Activated T-cell treated with anti-CD3 and anti-CD28 coated beads, Interleukin-2, amount 50 U/mL, for 72 hours (primary cell): ENCODE data around the gene ATP2B1. TPM values are rescaled to one million over a fixed set of nuclear protein-coding genes. Genes with fewer than 3 reads are reported as not detected.

ENCODE experiments used
- ATAC-seq, 2 donors: fragments of 150-1000 bp; cut with Tn5 transposase; replicated peaks in 1 of 2; 2 replicates each; pipeline ENCODE4 v1.10.0; 2021; ENCODE audit warnings: moderate library complexity in 2 of 2, mild to moderate bottlenecking in 1 of 2
- DNase-seq, 2 donors: peaks; one replicate each; pipeline ENCODE4 v3.0.0; 2021 to 2022; ENCODE audit warnings: mixed read lengths in 1 of 2
- H3K27ac Mint-ChIP-seq: one replicate; pipeline ENCODE4 v1.8.0; 2022; ENCODE audit warnings: mild to moderate bottlenecking, moderate library complexity, mixed read lengths
- H3K27me3 Mint-ChIP-seq: one replicate; pipeline ENCODE4 v1.8.0; 2022; ENCODE audit warnings: low read depth, mixed read lengths
- H3K36me3 Mint-ChIP-seq, 2 donors: one replicate each; pipeline ENCODE4 v1.8.0; 2022; ENCODE audit warnings: mixed read lengths in 2 of 2, mild to moderate bottlenecking in 1 of 2; ENCODE audit not compliant: insufficient read depth in 2 of 2
- H3K4me1 Mint-ChIP-seq: one replicate; pipeline ENCODE4 v1.8.0; 2022; ENCODE audit warnings: low read depth, mixed read lengths
- H3K4me3 Mint-ChIP-seq, 2 donors: one replicate each; pipeline ENCODE4 v1.8.0; 2022; ENCODE audit warnings: mild to moderate bottlenecking in 2 of 2, mixed read lengths in 2 of 2, moderate library complexity in 2 of 2
- H3K9me3 Mint-ChIP-seq, 2 donors: one replicate each; pipeline ENCODE4 v1.8.0; 2022; ENCODE audit warnings: mixed read lengths in 2 of 2
- total RNA-seq, 2 donors: library from RNA; stranded (reverse); gene quantifications; one replicate each; pipeline ENCODE4 v1.2.3, GENCODE V29; 2022

Gene ATP2B1
- total RNA-seq, 2 donors from 2014 or later, result 19.4 to 25.5 TPM

DNA sequence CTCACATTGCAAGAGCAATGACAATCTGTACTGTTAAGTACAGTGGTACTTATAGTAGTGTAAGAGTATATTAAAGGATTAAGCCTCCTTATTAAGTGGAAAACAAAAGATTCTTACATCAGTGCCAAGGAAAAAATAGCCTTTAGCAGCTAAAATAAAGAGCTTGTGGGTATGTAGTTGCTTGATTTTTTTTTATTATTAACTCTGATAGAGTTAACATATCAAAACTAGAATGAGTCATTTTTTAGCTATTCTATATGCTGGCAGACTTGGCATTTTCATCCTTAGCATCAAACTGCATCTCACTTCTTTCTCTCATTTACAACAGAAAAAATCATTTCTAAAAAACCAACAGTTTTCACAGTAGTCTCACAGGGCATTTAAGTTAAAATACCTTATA lies 86.5 kb downstream of the ATP2B1 start:
- Mint-ChIP-seq H3K4me3 (no peak overlapping the region), H3K27ac (no peak overlapping the region), H3K4me1 (peaks cover 5% of the 10 kb centered on the region), H3K36me3 (peaks cover 1 to 7% of the 10 kb centered on the region in 2 donors), H3K27me3 (no peaks in the 10 kb centered on the region), H3K9me3 (no peaks in the 10 kb centered on the region)
- ATAC-seq, result no peak
- no peak for DNase-seq

DNA sequence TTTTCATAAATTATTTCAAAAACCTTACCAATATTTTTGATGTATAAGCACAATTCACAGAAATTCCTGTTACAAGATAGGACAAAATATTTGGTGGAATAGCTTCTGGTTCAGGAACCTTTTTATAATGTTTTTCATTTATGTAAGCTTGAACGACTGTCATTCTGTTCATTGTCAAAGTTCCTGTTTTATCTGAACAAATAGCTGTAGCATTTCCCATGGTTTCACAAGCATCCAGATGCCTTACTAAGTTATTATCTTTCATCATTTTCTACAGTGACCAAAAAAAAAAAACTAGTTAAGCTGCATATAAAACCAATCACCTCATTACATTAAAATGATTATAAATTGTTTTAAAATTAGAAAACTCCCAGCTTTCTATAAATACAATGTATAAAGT lies 87.1 kb downstream of the ATP2B1 start:
- H3K4me1 Mint-ChIP-seq, result peaks cover 5% of the 10 kb centered on the region
- DNase-seq (no peak), ATAC-seq (no peak)
- H3K4me3 Mint-ChIP-seq, result no peak overlapping the region
- no peak overlapping the region for H3K27ac Mint-ChIP-seq
- no peaks in the 10 kb centered on the region for H3K27me3 Mint-ChIP-seq
- H3K9me3 Mint-ChIP-seq, result no peaks in the 10 kb centered on the region
- H3K36me3 Mint-ChIP-seq, result peaks cover 1 to 7% of the 10 kb centered on the region in 2 donors

DNA sequence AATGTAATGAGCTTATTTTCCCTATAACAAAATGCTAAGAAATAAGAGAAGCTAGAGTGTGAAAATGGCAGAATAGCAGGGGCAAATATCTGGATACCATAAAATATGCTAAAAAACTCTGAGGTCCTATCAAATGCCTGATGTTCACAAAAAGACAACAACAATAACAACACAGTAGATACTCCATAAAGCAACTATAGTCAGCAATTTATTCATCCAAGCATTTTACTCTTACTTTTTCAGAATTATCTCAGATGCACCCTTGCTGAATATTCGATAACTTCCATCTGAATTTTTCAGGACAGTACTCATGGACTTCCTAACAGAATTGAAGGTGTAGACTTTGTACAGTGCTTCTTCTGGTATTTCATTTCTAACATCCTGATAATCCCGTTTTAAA lies 88.9 kb downstream of the ATP2B1 start:
- Mint-ChIP-seq H3K4me3 (no peak overlapping the region), H3K27ac (no peak overlapping the region), H3K9me3 (no peaks in the 10 kb centered on the region), H3K27me3 (no peaks in the 10 kb centered on the region), H3K36me3 (peaks cover 1 to 9% of the 10 kb centered on the region in 2 donors), H3K4me1 (peaks cover 5% of the 10 kb centered on the region)
- no peak for ATAC-seq
- DNase-seq, result no peak

DNA sequence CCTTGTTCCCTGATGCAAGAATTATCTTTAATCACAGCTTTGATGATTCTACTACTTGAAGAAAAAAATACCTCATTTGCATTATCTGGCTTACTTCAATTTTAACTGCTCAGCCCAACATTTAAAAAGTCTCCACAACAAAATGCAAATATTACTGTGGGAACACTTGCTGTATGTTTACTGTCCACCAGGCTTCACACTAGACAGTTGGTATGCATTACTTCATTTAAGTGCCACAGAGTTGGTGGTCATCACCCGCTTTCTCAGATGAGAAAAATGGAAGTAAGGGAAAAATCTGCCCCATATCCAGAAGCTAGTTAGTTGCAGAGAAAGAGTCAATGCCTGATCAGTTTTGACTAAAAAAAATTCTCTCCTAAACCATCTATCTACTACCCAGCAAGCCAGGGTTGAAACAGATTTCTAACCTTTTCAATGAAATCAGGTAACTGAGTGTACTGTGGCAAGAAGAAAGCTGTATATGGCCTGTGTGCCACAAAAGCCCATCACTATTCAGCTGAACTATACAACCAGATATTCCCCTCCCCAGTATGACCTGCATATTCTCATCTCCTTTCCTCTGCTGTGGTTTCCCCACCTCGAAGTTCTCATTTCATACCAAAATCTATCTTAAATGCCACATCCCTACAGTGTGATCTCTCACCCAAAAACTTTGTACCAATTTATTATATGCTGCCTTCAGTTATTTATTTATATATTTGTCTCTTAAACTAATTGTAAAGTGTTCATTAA lies 90.3 kb downstream of the ATP2B1 start:
- H3K4me1 Mint-ChIP-seq, result peaks cover 5% of the 10 kb centered on the region
- no peaks in the 10 kb centered on the region for H3K27me3 Mint-ChIP-seq
- no peaks in the 10 kb centered on the region for H3K9me3 Mint-ChIP-seq
- H3K4me3 Mint-ChIP-seq, result no peak overlapping the region
- DNase-seq (no peak), ATAC-seq (peak; percentile 60 to 69)
- H3K27ac Mint-ChIP-seq, result peak overlapping the region; percentile 43
- peaks cover 0 to 9% of the 10 kb centered on the region in 2 donors for H3K36me3 Mint-ChIP-seq

DNA sequence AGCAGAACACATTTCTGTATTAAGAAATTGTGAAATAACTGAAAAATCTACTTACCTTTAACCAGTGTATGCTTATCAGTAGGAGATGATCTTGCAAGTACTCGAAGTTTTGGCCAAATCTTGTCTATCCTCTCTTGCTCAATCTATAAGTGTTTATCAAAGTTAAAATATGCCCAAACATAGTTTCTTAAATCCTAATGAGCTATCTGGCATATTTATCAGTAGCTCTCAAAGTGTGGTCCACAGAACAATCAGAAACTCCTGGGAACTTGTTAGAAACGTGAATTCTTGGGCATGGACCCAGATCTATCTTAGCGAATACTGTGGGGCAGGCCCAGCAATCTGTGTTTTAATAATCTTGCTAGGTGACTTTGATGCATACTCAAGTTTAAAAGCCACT lies 98.3 kb downstream of the ATP2B1 start:
- Mint-ChIP-seq H3K27me3 (no peaks in the 10 kb centered on the region), H3K9me3 (no peaks in the 10 kb centered on the region), H3K36me3 (peaks cover 2 to 4% of the 10 kb centered on the region in 2 donors), H3K4me1 (no peaks in the 10 kb centered on the region), H3K27ac (no peak overlapping the region), H3K4me3 (no peak overlapping the region)
- DNase-seq, result no peak
- ATAC-seq, result no peak

DNA sequence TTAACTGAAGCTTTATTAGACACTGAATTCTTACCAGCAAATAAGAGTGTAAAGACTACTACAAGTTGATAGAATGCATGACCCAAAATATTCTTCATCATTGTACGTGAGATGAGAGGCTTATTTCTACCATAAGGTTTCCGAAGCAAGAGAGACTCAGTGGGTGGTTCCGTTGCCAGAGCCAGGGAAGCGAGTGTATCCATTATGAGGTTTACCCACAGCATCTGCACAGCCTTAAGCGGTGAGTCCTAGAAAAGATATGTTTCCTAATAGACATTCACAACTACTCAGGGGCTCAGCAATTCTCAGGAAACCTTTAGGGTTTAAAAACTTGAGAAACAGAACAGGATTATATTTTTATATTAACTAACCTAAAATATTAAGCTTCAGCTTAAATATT lies 105.0 kb downstream of the ATP2B1 start:
- H3K36me3 Mint-ChIP-seq, result peaks cover 3 to 18% of the 10 kb centered on the region in 2 donors
- no peak for ATAC-seq
- DNase-seq, result no peak
- H3K9me3 Mint-ChIP-seq, result no peaks in the 10 kb centered on the region
- H3K27me3 Mint-ChIP-seq, result no peaks in the 10 kb centered on the region
- H3K4me3 Mint-ChIP-seq, result no peak overlapping the region
- no peak overlapping the region for H3K27ac Mint-ChIP-seq
- peaks cover 5% of the 10 kb centered on the region for H3K4me1 Mint-ChIP-seq

DNA sequence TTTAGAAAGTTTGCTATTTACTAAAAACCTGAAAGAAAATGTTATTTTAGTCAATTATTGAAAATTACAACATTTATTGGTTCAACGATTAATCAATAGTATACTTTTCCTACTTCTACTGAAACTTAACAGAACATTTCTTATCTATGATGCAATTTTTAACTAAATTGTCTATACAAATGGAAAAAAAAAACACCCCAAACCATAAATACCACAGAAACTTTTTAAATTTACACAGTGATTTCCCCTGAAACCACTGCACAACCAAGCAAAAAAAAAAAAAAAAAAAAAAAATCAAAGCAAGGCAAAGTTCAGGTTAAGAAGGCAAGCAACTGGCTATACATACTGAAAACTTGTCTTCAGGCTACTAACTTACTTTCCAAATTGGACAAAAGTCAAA lies 110.9 kb downstream of the ATP2B1 start:
- H3K4me3 Mint-ChIP-seq, result peak overlapping the region in 1 of 2 donors; percentile 70
- peak; percentile 64 to 67 for ATAC-seq

DNA sequence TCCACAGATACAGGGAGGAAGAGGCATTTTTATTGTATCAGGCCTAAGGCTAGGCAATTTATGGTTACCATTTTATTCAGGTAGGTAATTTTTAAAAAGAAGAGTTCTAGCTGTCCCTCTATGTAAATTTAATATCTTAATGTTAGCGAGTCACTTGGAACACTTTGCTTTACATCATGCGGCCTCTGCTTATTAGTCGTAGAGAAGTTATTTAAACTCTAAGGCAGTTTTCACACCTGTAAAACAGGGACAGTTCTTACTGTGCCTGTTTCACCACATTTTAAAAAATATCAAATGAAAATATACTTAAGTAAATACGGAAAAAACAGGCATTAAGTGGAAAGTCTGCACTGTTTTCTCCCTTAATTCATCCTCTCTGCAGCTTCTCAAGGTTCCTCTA lies 111.4 kb downstream of the ATP2B1 start:
- Mint-ChIP-seq H3K27ac (peak overlapping the region; percentile 100), H3K36me3 (peaks cover 5 to 7% of the 10 kb centered on the region in 2 donors), H3K9me3 (no peaks in the 10 kb centered on the region), H3K4me1 (peaks cover 25% of the 10 kb centered on the region), H3K4me3 (peak overlapping the region in 1 of 2 donors; percentile 70), H3K27me3 (no peaks in the 10 kb centered on the region)
- DNase-seq (no peak), ATAC-seq (peak; percentile 17 to 37)

More for the DNA sequence above, 110.9 kb downstream of the ATP2B1 start:
- Mint-ChIP-seq H3K4me1 (peaks cover 25% of the 10 kb centered on the region), H3K27me3 (no peaks in the 10 kb centered on the region), H3K27ac (peak overlapping the region; percentile 100), H3K36me3 (peaks cover 5 to 10% of the 10 kb centered on the region in 2 donors), H3K9me3 (no peaks in the 10 kb centered on the region)
- no peak for DNase-seq

DNA sequence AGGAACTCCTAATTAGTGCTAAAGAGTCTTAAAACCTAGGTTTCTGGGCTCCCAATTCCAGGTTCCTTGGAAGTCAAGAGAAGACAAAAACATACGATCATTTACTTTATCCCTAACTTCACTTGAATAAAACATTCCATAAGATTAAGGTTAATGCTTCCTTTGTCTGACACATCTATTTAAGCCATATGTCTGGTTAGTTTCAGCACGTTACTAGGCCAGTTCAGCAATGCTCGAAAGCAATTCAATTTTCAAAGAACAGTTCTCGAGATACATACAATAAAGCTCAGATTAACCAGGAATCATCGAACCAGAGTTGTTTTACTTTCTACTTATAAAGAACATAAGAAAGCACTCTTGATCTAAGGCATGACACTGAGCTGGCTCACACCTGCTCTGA lies 114.8 kb downstream of the ATP2B1 start:
- Mint-ChIP-seq H3K4me1 (peaks cover 22% of the 10 kb centered on the region), H3K9me3 (no peaks in the 10 kb centered on the region), H3K4me3 (no peak overlapping the region), H3K27ac (no peak overlapping the region), H3K36me3 (peaks cover 7 to 16% of the 10 kb centered on the region in 2 donors), H3K27me3 (no peaks in the 10 kb centered on the region)
- DNase-seq (no peak), ATAC-seq (no peak)

DNA sequence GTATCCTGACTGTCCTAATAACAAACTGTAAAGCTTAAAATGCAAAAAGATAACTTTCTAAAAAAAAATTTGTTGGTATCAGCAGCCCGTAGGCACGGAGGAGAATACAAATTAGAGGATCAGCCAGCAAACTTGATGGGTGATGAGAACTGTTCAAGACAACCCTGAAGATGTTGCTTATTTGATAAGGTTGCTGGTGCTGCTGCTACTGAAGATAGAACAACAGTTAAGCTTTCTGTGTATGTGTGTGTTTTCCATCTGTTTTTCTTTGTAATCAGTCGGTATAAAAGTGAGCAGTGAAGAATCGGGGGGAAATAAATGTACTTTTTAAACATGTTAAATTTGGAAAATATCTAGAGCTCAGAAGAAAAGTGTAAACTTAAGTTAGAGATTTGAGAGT lies 115.4 kb downstream of the ATP2B1 start:
- peak overlapping the region; percentile 62 for H3K27ac Mint-ChIP-seq
- H3K4me3 Mint-ChIP-seq, result no peak overlapping the region
- H3K4me1 Mint-ChIP-seq, result peaks cover 15% of the 10 kb centered on the region
- H3K27me3 Mint-ChIP-seq, result no peaks in the 10 kb centered on the region
- no peak for ATAC-seq
- H3K36me3 Mint-ChIP-seq, result peaks cover 2 to 14% of the 10 kb centered on the region in 2 donors
- H3K9me3 Mint-ChIP-seq, result no peaks in the 10 kb centered on the region
- DNase-seq, result no peak

DNA sequence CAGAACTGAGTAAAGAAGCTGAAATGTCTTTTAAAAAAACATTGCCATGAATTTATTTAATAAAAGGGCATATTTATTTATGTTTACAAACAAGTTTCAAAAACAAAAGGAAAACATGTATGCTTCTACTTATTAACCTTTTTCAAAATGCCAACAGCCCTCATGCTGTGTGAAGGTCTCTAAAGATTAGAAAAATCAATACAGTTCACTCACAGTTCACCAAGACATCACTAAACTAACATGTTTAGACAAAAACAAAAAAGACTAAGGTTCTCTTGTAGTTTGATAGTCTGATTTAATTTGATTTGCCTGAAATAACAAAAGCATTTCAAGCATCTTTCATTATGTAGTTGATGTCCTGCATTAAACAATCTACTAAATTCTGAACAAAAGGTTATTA lies 118.9 kb downstream of the ATP2B1 start:
- Mint-ChIP-seq H3K27me3 (no peaks in the 10 kb centered on the region), H3K4me1 (no peaks in the 10 kb centered on the region), H3K36me3 (peaks cover 2 to 18% of the 10 kb centered on the region in 2 donors), H3K9me3 (no peaks in the 10 kb centered on the region), H3K27ac (no peak overlapping the region), H3K4me3 (no peak overlapping the region)
- DNase-seq (no peak), ATAC-seq (no peak)

DNA sequence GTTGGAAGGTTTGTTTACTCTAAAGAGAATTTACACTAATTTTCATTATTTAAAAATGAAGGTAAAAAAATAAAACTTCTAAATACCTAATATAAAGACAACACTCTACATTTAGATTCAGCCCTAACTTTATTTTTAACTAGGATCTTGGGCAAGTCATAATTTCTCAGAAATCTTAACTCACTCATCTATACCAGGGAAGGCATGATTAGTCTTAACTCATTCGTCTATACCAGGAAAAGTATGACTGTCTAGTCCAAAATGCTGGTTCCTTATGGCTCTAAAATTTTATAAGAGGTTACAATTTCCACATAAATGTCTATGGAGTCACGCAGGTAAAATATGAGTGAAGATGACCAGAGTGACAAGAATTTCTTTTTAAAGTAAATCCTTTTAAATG lies 130.1 kb downstream of the ATP2B1 start:
- no peaks in the 10 kb centered on the region for H3K9me3 Mint-ChIP-seq
- H3K4me1 Mint-ChIP-seq, result peaks cover 9% of the 10 kb centered on the region
- DNase-seq (no peak), ATAC-seq (peak; percentile 36 to 55)
- no peak overlapping the region for H3K27ac Mint-ChIP-seq
- no peak overlapping the region for H3K4me3 Mint-ChIP-seq
- no peaks in the 10 kb centered on the region for H3K36me3 Mint-ChIP-seq
- no peaks in the 10 kb centered on the region for H3K27me3 Mint-ChIP-seq

DNA sequence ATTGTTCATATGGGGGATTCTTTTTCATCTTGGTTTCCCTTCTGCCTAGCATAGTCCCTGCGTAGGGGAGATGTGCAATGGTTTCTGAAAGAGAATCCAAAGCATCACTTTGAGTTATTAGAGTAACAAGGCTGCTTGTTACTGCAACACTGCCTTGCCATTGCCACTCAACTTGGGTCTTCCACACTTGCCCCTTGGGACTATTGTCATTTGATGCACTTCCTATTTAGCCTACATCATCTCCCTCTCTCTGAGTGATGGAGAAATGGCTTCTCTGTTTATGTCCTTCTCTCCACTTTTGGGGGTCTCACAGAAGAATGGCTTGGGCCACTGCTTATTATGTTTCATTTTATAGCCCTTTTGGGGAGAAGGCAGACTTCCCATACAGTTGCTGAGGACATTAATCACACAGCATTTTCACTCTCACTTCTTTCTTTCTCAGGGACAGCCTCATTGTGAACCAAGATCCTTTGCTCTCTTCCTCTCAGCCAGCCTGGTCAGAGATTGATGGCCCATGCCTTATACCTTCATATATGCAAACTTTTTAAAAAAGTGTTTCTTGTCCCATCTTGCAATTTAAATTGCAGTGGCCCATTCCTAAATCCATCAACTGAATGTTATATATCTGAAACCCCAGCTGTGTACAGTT lies 131.9 kb downstream of the ATP2B1 start:
- Mint-ChIP-seq H3K4me3 (no peak overlapping the region), H3K27me3 (no peaks in the 10 kb centered on the region), H3K4me1 (peaks cover 9% of the 10 kb centered on the region), H3K27ac (no peak overlapping the region), H3K9me3 (no peaks in the 10 kb centered on the region), H3K36me3 (no peaks in the 10 kb centered on the region)
- ATAC-seq (no peak), DNase-seq (no peak)
